ENCODE data around the gene VIPAS39. TPM values are rescaled to one million over a fixed set of nuclear protein-coding genes. Genes with fewer than 3 reads are reported as not detected.

The VIPAS39 gene
- total RNA-seq, 1 donor from 2014 or later: 24.3 TPM

GRCh38 chr14:77488558-77488957 lies 31.2 kb upstream of the VIPAS39 start:
- no peak overlapping the region for H3K27ac Mint-ChIP-seq (ENCODE audit: unreplicated experiment)
- no peaks in the 10 kb centered on the region for H3K27me3 Mint-ChIP-seq (ENCODE audit: low read depth)
- no peaks in the 10 kb centered on the region for H3K9me3 Mint-ChIP-seq (ENCODE audit: low read depth)
- H3K36me3 Mint-ChIP-seq (ENCODE audit: low read depth): no peaks in the 10 kb centered on the region
- H3K4me1 Mint-ChIP-seq (ENCODE audit: low read depth): no peaks in the 10 kb centered on the region
- no peak overlapping the region for H3K4me3 Mint-ChIP-seq (ENCODE audit: unreplicated experiment)
- no peak for DNase-seq (ENCODE audit: low spot score)
- TF ChIP-seq, protein P1, sequence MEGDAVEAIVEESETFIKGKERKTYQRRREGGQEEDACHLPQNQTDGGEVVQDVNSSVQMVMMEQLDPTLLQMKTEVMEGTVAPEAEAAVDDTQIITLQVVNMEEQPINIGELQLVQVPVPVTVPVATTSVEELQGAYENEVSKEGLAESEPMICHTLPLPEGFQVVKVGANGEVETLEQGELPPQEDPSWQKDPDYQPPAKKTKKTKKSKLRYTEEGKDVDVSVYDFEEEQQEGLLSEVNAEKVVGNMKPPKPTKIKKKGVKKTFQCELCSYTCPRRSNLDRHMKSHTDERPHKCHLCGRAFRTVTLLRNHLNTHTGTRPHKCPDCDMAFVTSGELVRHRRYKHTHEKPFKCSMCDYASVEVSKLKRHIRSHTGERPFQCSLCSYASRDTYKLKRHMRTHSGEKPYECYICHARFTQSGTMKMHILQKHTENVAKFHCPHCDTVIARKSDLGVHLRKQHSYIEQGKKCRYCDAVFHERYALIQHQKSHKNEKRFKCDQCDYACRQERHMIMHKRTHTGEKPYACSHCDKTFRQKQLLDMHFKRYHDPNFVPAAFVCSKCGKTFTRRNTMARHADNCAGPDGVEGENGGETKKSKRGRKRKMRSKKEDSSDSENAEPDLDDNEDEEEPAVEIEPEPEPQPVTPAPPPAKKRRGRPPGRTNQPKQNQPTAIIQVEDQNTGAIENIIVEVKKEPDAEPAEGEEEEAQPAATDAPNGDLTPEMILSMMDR (IDR thresholded peaks at IDR 0.05): no peak

- Mint-ChIP-seq H3K36me3 (ENCODE audit: low read depth) (no peaks in the 10 kb centered on the region), H3K27ac (ENCODE audit: unreplicated experiment) (no peak overlapping the region), H3K4me3 (ENCODE audit: unreplicated experiment) (no peak overlapping the region), H3K9me3 (ENCODE audit: low read depth) (no peaks in the 10 kb centered on the region), H3K27me3 (ENCODE audit: low read depth) (no peaks in the 10 kb centered on the region), H3K4me1 (ENCODE audit: low read depth) (no peaks in the 10 kb centered on the region)
- TF ChIP-seq, protein P1 (IDR thresholded peaks at IDR 0.05): no peak
- DNase-seq (ENCODE audit: low spot score): no peak
Observed at GRCh38 chr14:77485901-77486678, 28.7 kb upstream of the VIPAS39 start.

- TF ChIP-seq, protein P1 (IDR thresholded peaks at IDR 0.05): no peak
- H3K9me3 Mint-ChIP-seq (ENCODE audit: low read depth): no peaks in the 10 kb centered on the region
- no peak overlapping the region for H3K27ac Mint-ChIP-seq (ENCODE audit: unreplicated experiment)
- no peak overlapping the region for H3K4me3 Mint-ChIP-seq (ENCODE audit: unreplicated experiment)
- H3K27me3 Mint-ChIP-seq (ENCODE audit: low read depth): no peaks in the 10 kb centered on the region
- H3K4me1 Mint-ChIP-seq (ENCODE audit: low read depth): no peaks in the 10 kb centered on the region
- no peaks in the 10 kb centered on the region for H3K36me3 Mint-ChIP-seq (ENCODE audit: low read depth)
- no peak for DNase-seq (ENCODE audit: low spot score)
Observed at GRCh38 chr14:77485256-77485655, 27.9 kb upstream of the VIPAS39 start.

- Mint-ChIP-seq H3K4me3 (ENCODE audit: unreplicated experiment) (no peak overlapping the region), H3K27ac (ENCODE audit: unreplicated experiment) (no peak overlapping the region), H3K27me3 (ENCODE audit: low read depth) (no peaks in the 10 kb centered on the region), H3K4me1 (ENCODE audit: low read depth) (no peaks in the 10 kb centered on the region), H3K36me3 (ENCODE audit: low read depth) (no peaks in the 10 kb centered on the region), H3K9me3 (ENCODE audit: low read depth) (no peaks in the 10 kb centered on the region)
- TF ChIP-seq, protein P1 (IDR thresholded peaks at IDR 0.05): no peak
- DNase-seq (ENCODE audit: low spot score): no peak
Observed at GRCh38 chr14:77482422-77482821, 25.0 kb upstream of the VIPAS39 start.

DNA sequence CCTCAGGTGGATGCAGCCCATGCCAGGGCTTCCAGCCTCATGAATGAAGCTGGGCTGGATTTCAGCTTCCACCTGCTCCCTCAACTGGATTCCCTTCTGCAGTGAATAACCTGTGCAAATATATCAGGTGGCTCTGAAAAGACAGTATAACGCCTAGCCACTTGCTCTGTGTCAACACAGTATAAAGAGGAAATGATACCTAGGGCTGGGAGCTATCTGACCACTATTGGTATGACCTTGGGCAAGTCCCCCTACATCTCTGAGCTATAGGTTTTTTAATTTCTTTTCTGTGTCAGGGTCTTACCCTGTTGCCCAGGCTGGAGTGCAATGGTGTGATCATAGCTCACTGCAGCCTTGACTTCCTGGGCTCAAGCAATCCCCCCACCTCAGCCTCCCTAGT lies 21.4 kb upstream of the VIPAS39 start:
- Mint-ChIP-seq H3K36me3 (ENCODE audit: low read depth) (no peaks in the 10 kb centered on the region), H3K9me3 (ENCODE audit: low read depth) (no peaks in the 10 kb centered on the region), H3K4me1 (ENCODE audit: low read depth) (no peaks in the 10 kb centered on the region), H3K27me3 (ENCODE audit: low read depth) (no peaks in the 10 kb centered on the region), H3K27ac (ENCODE audit: unreplicated experiment) (no peak overlapping the region), H3K4me3 (ENCODE audit: unreplicated experiment) (no peak overlapping the region)
- no peak for DNase-seq (ENCODE audit: low spot score)
- TF ChIP-seq, protein P1 (IDR thresholded peaks at IDR 0.05): no peak

All from chondrocyte (in vitro differentiated cells).